Peyer's patch (tissue), 4 donors: ENCODE results near the gene SPAG4.

Experiments used
- CTCF ChIP-seq, 6 experiments: fragments of 450-650 bp in 4 of 6; fragments of 200-600 bp in 2 of 6; sonication (generic) in 1 of 6; IDR thresholded peaks; one replicate each; pipeline ENCODE4 v1.5.1; 2017 to 2019; ENCODE audit warnings: antibody characterized with exemption in 6 of 6, mild to moderate bottlenecking in 3 of 6, moderate library complexity in 1 of 6
- POLR2A ChIP-seq, 2 donors: fragments of 450-650 bp; IDR thresholded peaks; one replicate each; pipeline ENCODE4 v1.5.1; 2017; ENCODE audit warnings: antibody characterized with exemption in 2 of 2, mild to moderate bottlenecking in 2 of 2, moderate library complexity in 2 of 2

- TF ChIP-seq POLR2A (IDR thresholded peaks at IDR 0.05) (no peak), CTCF (IDR thresholded peaks at IDR 0.05) (no peak)
These were observed 33.2 kb downstream of the SPAG4 start for GRCh38 chr20:35648836-35649235.
